H1 (cell line): Measurements from ENCODE around the gene RECK. TPM values are rescaled to one million over a fixed set of nuclear protein-coding genes. Genes with fewer than 3 reads are reported as not detected.

Experiments used
- CTCF ChIA-PET: fragments of 300-600 bp; sonication (Branson Sonifier 250); formaldehyde crosslinking; loops from one replicate; lab custom pipeline; 2021; ENCODE audit not compliant: partially characterized antibody; lab: Charles Lee
- POLR2A ChIA-PET: fragments of 300-600 bp; sonication (Branson Sonifier 250); formaldehyde crosslinking; loops from one replicate; lab custom pipeline; 2021; ENCODE audit warnings: inconsistent platforms; ENCODE audit not compliant: partially characterized antibody; lab: Charles Lee
- DNase-seq, 2 experiments: peaks; one replicate each; pipeline versions ENCODE4 v3.0.0 to v3.0.0-alpha.2; 2010 to 2022; ENCODE audit warnings: low spot score in 2 of 2, low read depth in 1 of 2, mixed read lengths in 1 of 2
- FAIRE-seq: peaks from 2 replicates; lab custom pipeline; 2011; peaks lifted over from hg19 to GRCh38; lab: Jason Lieb, UNC
- H2AFZ ChIP-seq: 2 replicates; pipeline ENCODE4 v1.8.1; 2012; ENCODE audit warnings: low read length, inconsistent platforms
- H2AK5ac ChIP-seq: 2 replicates; pipeline ENCODE4 v1.6.1; 2013; ENCODE audit warnings: low read depth, low read length
- H2BK120ac ChIP-seq: replicated peaks from 2 replicates; pipeline ENCODE3; 2013; ENCODE audit warnings: low read depth, low read length, inconsistent platforms
- H2BK12ac ChIP-seq: 2 replicates; pipeline ENCODE4 v1.6.1; 2013; ENCODE audit warnings: low read depth, low read length
- H2BK15ac ChIP-seq: 2 replicates; pipeline ENCODE4 v1.6.1; 2013; ENCODE audit warnings: low read length
- H2BK20ac ChIP-seq: 2 replicates; pipeline ENCODE4 v1.6.1; 2013; ENCODE audit warnings: low read length
- H2BK5ac ChIP-seq: 2 replicates; pipeline ENCODE4 v1.6.1; 2013; ENCODE audit warnings: low read depth, low read length
- H3K14ac ChIP-seq: 2 replicates; pipeline ENCODE4 v1.6.1; 2013; ENCODE audit warnings: inconsistent platforms; ENCODE audit not compliant: insufficient read length
- H3K18ac ChIP-seq: 2 replicates; pipeline ENCODE4 v1.6.1; 2013; ENCODE audit warnings: low read length; ENCODE audit errors: extremely low read depth
- H3K23ac ChIP-seq: 2 replicates; pipeline ENCODE4 v1.6.1; 2013; ENCODE audit warnings: inconsistent platforms; ENCODE audit not compliant: insufficient read length
- H3K23me2 ChIP-seq: 2 replicates; pipeline ENCODE4 v1.6.1; 2013; ENCODE audit warnings: low read depth, low read length
- H3K27ac ChIP-seq: 2 replicates; pipeline ENCODE4 v1.6.1; 2011; ENCODE audit warnings: low read depth, low read length, inconsistent platforms
- H3K27me3 ChIP-seq, 4 experiments: replicated peaks in 1 of 4; 1 replicate in 1 of 4; 2 replicates in 3 of 4; pipeline versions ENCODE4 v1.6.1 to v1.8.1; 2011 to 2013; ENCODE audit warnings: low read length in 3 of 4, mild to moderate bottlenecking in 3 of 4, inconsistent platforms in 2 of 4, mixed read lengths in 2 of 4, moderate library complexity in 1 of 4; ENCODE audit not compliant: control insufficient read depth in 3 of 4, insufficient read depth in 3 of 4; ENCODE audit errors: extremely low read depth in 1 of 4
- H3K36me3 ChIP-seq, 4 experiments: 2 replicates each; pipeline versions ENCODE4 v1.6.1 to v1.8.1; 2011 to 2013; ENCODE audit warnings: mild to moderate bottlenecking in 4 of 4, low read length in 3 of 4, moderate library complexity in 2 of 4, control low read depth in 1 of 4, inconsistent platforms in 1 of 4; ENCODE audit not compliant: insufficient read depth in 4 of 4, control insufficient read depth in 2 of 4
- H3K4ac ChIP-seq: replicated peaks from 2 replicates; pipeline ENCODE3; 2013; ENCODE audit warnings: low read length, low read depth, mixed read lengths, inconsistent platforms; ENCODE audit not compliant: insufficient read length
- H3K4me1 ChIP-seq, 4 experiments: replicated peaks in 1 of 4; 1 replicate in 1 of 4; 2 replicates in 3 of 4; pipeline versions ENCODE4 v1.6.1 to v1.8.1; 2011 to 2013; ENCODE audit warnings: low read length in 3 of 4, inconsistent platforms in 2 of 4, mixed read lengths in 1 of 4; ENCODE audit not compliant: insufficient read depth in 4 of 4, control insufficient read depth in 3 of 4
- H3K4me2 ChIP-seq, 2 experiments: 2 replicates each; pipeline versions ENCODE4 v1.6.1 to v1.8.1; 2011 to 2013; ENCODE audit warnings: low read depth in 2 of 2, low read length in 2 of 2, control low read depth in 1 of 2, inconsistent platforms in 1 of 2, mild to moderate bottlenecking in 1 of 2; ENCODE audit not compliant: insufficient read depth in 1 of 2
- H3K4me3 ChIP-seq, 4 experiments: fragments of 200-600, 300-600 bp in 1 of 4; sonication (generic), shearing (Covaris generic), sonication (Bioruptor Twin) in 1 of 4; 2 replicates each; pipeline versions ENCODE4 v1.5.1 to v1.8.1; 2011 to 2016; ENCODE audit warnings: low read length in 4 of 4, low read depth in 3 of 4, control low read depth in 2 of 4, inconsistent platforms in 2 of 4, mild to moderate bottlenecking in 2 of 4, mixed read lengths in 1 of 4, moderate library complexity in 1 of 4; ENCODE audit not compliant: insufficient read depth in 2 of 4; ENCODE audit errors: extremely low read depth in 1 of 4
- H3K56ac ChIP-seq: replicated peaks from 2 replicates; pipeline ENCODE3; 2013; ENCODE audit warnings: low read depth, mild to moderate bottlenecking, mixed read lengths, low read length, inconsistent platforms; ENCODE audit not compliant: insufficient read length
- H3K79me1 ChIP-seq: 2 replicates; pipeline ENCODE4 v1.6.1; 2013; ENCODE audit warnings: low read depth, low read length, control low read depth
- H3K79me2 ChIP-seq, 2 experiments: 2 replicates each; pipeline versions ENCODE4 v1.6.1 to v1.8.1; 2012 to 2013; ENCODE audit warnings: low read length in 2 of 2, mild to moderate bottlenecking in 2 of 2, inconsistent platforms in 1 of 2; ENCODE audit not compliant: insufficient read depth in 2 of 2, control insufficient read depth in 1 of 2
- H3K9ac ChIP-seq, 4 experiments: replicated peaks in 1 of 4; 1 replicate in 1 of 4; 2 replicates in 3 of 4; pipeline versions ENCODE4 v1.6.1 to v1.8.1; 2011 to 2013; ENCODE audit warnings: low read depth in 3 of 4, low read length in 3 of 4, control low read depth in 2 of 4, mild to moderate bottlenecking in 2 of 4, moderate library complexity in 2 of 4, inconsistent platforms in 1 of 4; ENCODE audit errors: extremely low read depth in 1 of 4
- H3K9me3 ChIP-seq, 2 experiments: 2 replicates each; pipeline versions ENCODE4 v1.6.1 to v1.8.1; 2012 to 2013; ENCODE audit warnings: mild to moderate bottlenecking in 2 of 2, moderate library complexity in 2 of 2, control low read depth in 1 of 2, inconsistent platforms in 1 of 2, low read depth in 1 of 2, low read length in 1 of 2, mixed read lengths in 1 of 2; ENCODE audit not compliant: insufficient read depth in 2 of 2
- H4K20me1 ChIP-seq, 2 experiments: replicated peaks in 1 of 2; 2 replicates each; pipeline versions ENCODE3 to v1.8.1; 2011 to 2013; ENCODE audit warnings: inconsistent platforms in 2 of 2, low read length in 2 of 2, mild to moderate bottlenecking in 1 of 2; ENCODE audit not compliant: insufficient read depth in 2 of 2, control insufficient read depth in 1 of 2
- H4K5ac ChIP-seq: 2 replicates; pipeline ENCODE4 v1.6.1; 2013; ENCODE audit warnings: low read length, low read depth, mixed read lengths, inconsistent platforms; ENCODE audit not compliant: insufficient read length
- H4K8ac ChIP-seq: 2 replicates; pipeline ENCODE4 v1.8.0; 2013; ENCODE audit warnings: mild to moderate bottlenecking, moderate library complexity, low read length, inconsistent platforms; ENCODE audit not compliant: insufficient read depth; ENCODE audit errors: extremely low read depth
- H4K91ac ChIP-seq: replicated peaks from 2 replicates; pipeline ENCODE3; 2013; ENCODE audit warnings: low read length, mixed read lengths, inconsistent platforms; ENCODE audit not compliant: insufficient read length
- ATF2 ChIP-seq: IDR thresholded peaks from 2 replicates; pipeline ENCODE4 v1.6.1; 2012; ENCODE audit warnings: low read length, inconsistent platforms
- CBX5 ChIP-seq: fragments of 300-800, 300-1000 bp; sonication (generic); IDR thresholded peaks from 2 replicates; pipeline ENCODE4 v1.7.1; 2016; ENCODE audit warnings: antibody characterized with exemption, low read length, low read depth
- CBX8 ChIP-seq: fragments of 300-800, 300-1000 bp; sonication (generic); IDR thresholded peaks from 2 replicates; pipeline ENCODE4 v1.7.1; 2016; ENCODE audit warnings: low read depth, low read length, borderline replicate concordance
- CHD2 ChIP-seq: IDR thresholded peaks from 2 replicates; pipeline ENCODE4 v1.6.1; 2012; ENCODE audit warnings: low read length, improper control_type of control experiment
- GABPA ChIP-seq: IDR thresholded peaks from 2 replicates; pipeline ENCODE4 v1.6.1; 2011; ENCODE audit warnings: mild to moderate bottlenecking, low read length, moderate library complexity, borderline replicate concordance; ENCODE audit not compliant: insufficient read depth
- HDAC6 ChIP-seq: IDR thresholded peaks from one replicate; pipeline ENCODE4 v1.7.1; 2012; ENCODE audit warnings: low read depth, mild to moderate bottlenecking, inconsistent platforms, low read length, moderate library complexity
- JUN ChIP-seq: IDR thresholded peaks from 2 replicates; pipeline ENCODE4 v1.6.1; 2011; ENCODE audit warnings: low read depth, mild to moderate bottlenecking, improper control_type of control experiment, low read length
- KDM4A ChIP-seq: IDR thresholded peaks from one replicate; pipeline ENCODE4 v1.7.1; 2012; ENCODE audit warnings: low read depth, mild to moderate bottlenecking, moderate library complexity, low read length, inconsistent platforms; ENCODE audit not compliant: severe bottlenecking
- NANOG ChIP-seq: IDR thresholded peaks from 2 replicates; pipeline ENCODE4 v1.6.1; 2011; ENCODE audit warnings: low read length, low read depth, mild to moderate bottlenecking, inconsistent platforms; ENCODE audit not compliant: insufficient read depth, poor library complexity, severe bottlenecking
- SIN3A ChIP-seq, 2 experiments: IDR thresholded peaks in 1 of 2; conservative IDR thresholded peaks in 1 of 2; 2 replicates each; pipeline ENCODE4 v1.6.1; 2011 to 2012; ENCODE audit warnings: low read length in 2 of 2, improper control_type of control experiment in 1 of 2, low read depth in 1 of 2, mild to moderate bottlenecking in 1 of 2
- SIRT6 ChIP-seq: IDR thresholded peaks from one replicate; pipeline ENCODE4 v1.7.1; 2012; ENCODE audit warnings: low read length, inconsistent platforms
- SP1 ChIP-seq: IDR thresholded peaks from 2 replicates; pipeline ENCODE4 v1.6.1; 2011; ENCODE audit warnings: low read depth, low read length
- TBP ChIP-seq: IDR thresholded peaks from 2 replicates; pipeline ENCODE4 v1.6.1; 2011; ENCODE audit warnings: low read depth, low read length, improper control_type of control experiment
- WGBS, 2 experiments: shearing (Covaris generic) in 1 of 2; methylation state at CpG; one replicate each; pipeline versions ENCODE4 v1.1.6 to v1.1.7; 2013 to 2015; ENCODE audit warnings: low lambda C conversion rate in 2 of 2, mixed read lengths in 2 of 2, inconsistent platforms in 1 of 2, low coverage in 1 of 2, missing lambda C conversion rate in 1 of 2; ENCODE audit not compliant: insufficient replicate concordance in 2 of 2, insufficient coverage in 1 of 2, insufficient read length in 1 of 2; ENCODE audit errors: extremely low coverage in 1 of 2, missing lambda C conversion rate in 1 of 2; 5-methylcytosine and 5-hydroxymethylcytosine counted together
- polyA plus RNA-seq, 7 experiments: library from polyadenylated mRNA; depleted of rRNA in 3 of 7; stranded (reverse) in 5 of 7; unstranded in 2 of 7; fragments of >200 nt in 5 of 7; fragments of 200-250 nt in 2 of 7; gene quantifications; 1 replicate in 5 of 7; 2 replicates in 1 of 7; 4 replicates in 1 of 7; pipeline versions ENCODE4 v1.2.1 to v1.2.3, GENCODE V29; 2011 to 2013; ENCODE audit warnings: missing spikeins in 2 of 7, mixed read lengths in 2 of 7
- total RNA-seq: library from RNA; stranded (reverse); fragmentation: NEBNext Ultra II Directional; extraction: Animal tissue kit (Norgen Biotek cat#: 25700); gene quantifications from 2 replicates; pipeline ENCODE4 v1.2.1, GENCODE V29; 2021

RECK gene
- total and polyA plus RNA-seq, 2 of the 8 experiments (the other 6 are each of a cell fraction or from before 2014, with no cell fraction given): 5.4 to 9.8 TPM

GRCh38 chr9:36156116-36156515 is 119.4 kb downstream of the RECK start:
- no peak overlapping the region for H3K23ac ChIP-seq
- no peak overlapping the region for H2BK15ac ChIP-seq
- H4K8ac ChIP-seq: no peak overlapping the region
- H3K9me3 ChIP-seq: peaks cover 6 to 8% of the 10 kb centered on the region in 2 experiments
- H2AK5ac ChIP-seq: no peak overlapping the region
- H3K56ac ChIP-seq: no peak overlapping the region
- FAIRE-seq (no peak), DNase-seq (no peak)
- no peaks in the 10 kb centered on the region for H3K79me2 ChIP-seq
- no peak overlapping the region for H2AFZ ChIP-seq
- H2BK20ac ChIP-seq: no peak overlapping the region
- H3K23me2 ChIP-seq: no peaks in the 10 kb centered on the region
- 90% methylated on average over 6 of the region's 6 CpGs; no CpG with 5 or more reads in 1 of the 2 experiments for WGBS, 2 experiments
- H3K18ac ChIP-seq: no peak overlapping the region
- H2BK120ac ChIP-seq: no peak overlapping the region
- H4K91ac ChIP-seq: no peak overlapping the region
- H3K79me1 ChIP-seq: no peaks in the 10 kb centered on the region
- H4K5ac ChIP-seq: no peak overlapping the region
- no peak overlapping the region for H2BK12ac ChIP-seq
- no peak overlapping the region for H2BK5ac ChIP-seq
- H3K4ac ChIP-seq: no peak overlapping the region
- H3K4me3 ChIP-seq: no peak overlapping the region
- no peak overlapping the region for H3K4me2 ChIP-seq
- no peaks in the 10 kb centered on the region for H3K4me1 ChIP-seq
- H4K20me1 ChIP-seq: no peaks in the 10 kb centered on the region
- no peak overlapping the region for H3K27ac ChIP-seq
- H3K27me3 ChIP-seq: no peaks in the 10 kb centered on the region
- ChIA-PET POLR2A (interaction anchor here (1.3 kb wide), 1 partner anchor 19 kb away, joined by 4 read pairs; the partner anchor contains the start of gene GLIPR2), CTCF (interaction anchor here (0.9 to 3.7 kb wide), 4 partner anchors 9 to 19 kb away, joined by 3 to 22 read pairs (median 8); no protein-coding TSS in a partner anchor)
- H3K14ac ChIP-seq: no peak overlapping the region
- peaks cover 0 to 4% (median 0%) of the 10 kb centered on the region in 4 experiments; a peak in 1 of 8 replicates for H3K36me3 ChIP-seq
- no peak overlapping the region for H3K9ac ChIP-seq
- no peak for TF ChIP-seq TBP
- TF ChIP-seq NANOG: no peak
- TF ChIP-seq CBX8: no peak
- no peak for TF ChIP-seq HDAC6
- no peak for TF ChIP-seq SP1
- no peak for TF ChIP-seq CHD2
- TF ChIP-seq GABPA: no peak
- TF ChIP-seq SIN3A (conservative IDR thresholded peaks at IDR 0.05 in 1 of 2, IDR thresholded peaks at IDR 0.05 in 1 of 2; ENCODE audit: low read depth in 1 of 2, low read length in 2 of 2): no peak
- TF ChIP-seq ATF2: no peak
- TF ChIP-seq JUN: no peak
- no peak for TF ChIP-seq CBX5
- TF ChIP-seq SIRT6: no peak
- no peak for TF ChIP-seq KDM4A
